Panc1 (cell line): Measurements from ENCODE around the gene AHCYL1.

Source experiments
- CTCF ChIP-seq: fragments of 450-650 bp; IDR thresholded peaks from 2 replicates; pipeline ENCODE4 v1.5.1; 2017; ENCODE audit warnings: mild to moderate bottlenecking
- POLR2AphosphoS5 ChIP-seq: IDR thresholded peaks from 2 replicates; pipeline ENCODE4 v1.6.1; 2012; ENCODE audit warnings: mild to moderate bottlenecking, low read depth, low read length, moderate library complexity
- SIN3A ChIP-seq: IDR thresholded peaks from 2 replicates; pipeline ENCODE4 v1.6.1; 2012; ENCODE audit warnings: low read depth, mild to moderate bottlenecking, low read length, moderate library complexity, borderline replicate concordance; ENCODE audit not compliant: insufficient read depth
- TCF7L2 ChIP-seq: IDR thresholded peaks from 2 replicates; pipeline ENCODE4 v1.6.1; 2011; ENCODE audit warnings: mild to moderate bottlenecking, low read depth, low read length, inconsistent platforms
- TF ChIP-seq, protein P1 (sequence below), 2 experiments: IDR thresholded peaks; 2 replicates each; pipeline ENCODE4 v1.6.1; 2011 to 2012; ENCODE audit warnings: low read depth in 2 of 2, control low read depth in 1 of 2, low read length in 1 of 2, mild to moderate bottlenecking in 1 of 2, moderate library complexity in 1 of 2; ENCODE audit not compliant: insufficient read depth in 1 of 2

DNA sequence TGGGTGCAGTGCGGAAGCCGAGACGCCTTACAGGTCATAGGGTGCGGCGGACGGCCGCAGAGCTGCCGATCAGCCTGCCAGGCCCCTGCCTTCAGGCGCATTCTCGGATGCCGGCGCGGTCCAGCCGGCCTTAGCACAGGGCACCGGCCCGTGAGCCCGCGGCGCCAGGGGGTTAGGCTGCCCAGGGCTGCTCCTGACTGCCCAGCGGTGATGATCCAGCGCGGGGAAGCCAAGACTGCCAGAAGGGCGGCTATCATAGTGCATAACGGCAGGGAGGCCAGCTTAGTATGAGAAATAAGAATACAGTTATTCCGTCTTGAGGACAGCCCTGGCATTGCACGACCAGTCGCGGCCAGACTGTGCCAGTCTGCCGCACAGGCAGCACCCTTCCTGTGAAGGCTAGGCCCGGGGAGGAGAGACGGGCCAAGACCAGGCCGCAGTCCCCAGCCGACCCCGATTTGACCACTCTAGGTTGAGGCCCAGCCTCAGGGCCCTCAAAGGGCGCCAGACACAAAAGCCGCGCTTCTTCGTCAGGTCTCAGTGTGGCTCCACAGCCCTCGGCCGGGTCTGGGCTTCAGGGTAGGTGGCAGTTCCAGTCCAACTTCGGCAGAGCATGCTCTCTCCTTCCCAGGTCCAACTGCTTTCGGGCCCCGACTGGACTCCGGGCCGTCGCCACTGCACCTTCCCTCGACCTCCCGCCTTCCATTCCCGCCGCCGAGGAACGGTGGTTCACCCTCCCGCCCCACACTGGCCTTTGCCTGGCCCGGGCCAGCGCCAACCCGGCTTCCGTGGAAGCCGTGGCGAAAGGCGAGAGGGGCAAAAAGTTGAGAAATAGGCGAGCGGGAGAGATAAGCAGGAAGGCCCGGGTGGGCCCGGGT, 85.1 kb downstream of the AHCYL1 start:
- TF ChIP-seq CTCF (no peak), POLR2AphosphoS5 (no peak), TCF7L2 (no peak), SIN3A (no peak)
- TF ChIP-seq, protein P1, sequence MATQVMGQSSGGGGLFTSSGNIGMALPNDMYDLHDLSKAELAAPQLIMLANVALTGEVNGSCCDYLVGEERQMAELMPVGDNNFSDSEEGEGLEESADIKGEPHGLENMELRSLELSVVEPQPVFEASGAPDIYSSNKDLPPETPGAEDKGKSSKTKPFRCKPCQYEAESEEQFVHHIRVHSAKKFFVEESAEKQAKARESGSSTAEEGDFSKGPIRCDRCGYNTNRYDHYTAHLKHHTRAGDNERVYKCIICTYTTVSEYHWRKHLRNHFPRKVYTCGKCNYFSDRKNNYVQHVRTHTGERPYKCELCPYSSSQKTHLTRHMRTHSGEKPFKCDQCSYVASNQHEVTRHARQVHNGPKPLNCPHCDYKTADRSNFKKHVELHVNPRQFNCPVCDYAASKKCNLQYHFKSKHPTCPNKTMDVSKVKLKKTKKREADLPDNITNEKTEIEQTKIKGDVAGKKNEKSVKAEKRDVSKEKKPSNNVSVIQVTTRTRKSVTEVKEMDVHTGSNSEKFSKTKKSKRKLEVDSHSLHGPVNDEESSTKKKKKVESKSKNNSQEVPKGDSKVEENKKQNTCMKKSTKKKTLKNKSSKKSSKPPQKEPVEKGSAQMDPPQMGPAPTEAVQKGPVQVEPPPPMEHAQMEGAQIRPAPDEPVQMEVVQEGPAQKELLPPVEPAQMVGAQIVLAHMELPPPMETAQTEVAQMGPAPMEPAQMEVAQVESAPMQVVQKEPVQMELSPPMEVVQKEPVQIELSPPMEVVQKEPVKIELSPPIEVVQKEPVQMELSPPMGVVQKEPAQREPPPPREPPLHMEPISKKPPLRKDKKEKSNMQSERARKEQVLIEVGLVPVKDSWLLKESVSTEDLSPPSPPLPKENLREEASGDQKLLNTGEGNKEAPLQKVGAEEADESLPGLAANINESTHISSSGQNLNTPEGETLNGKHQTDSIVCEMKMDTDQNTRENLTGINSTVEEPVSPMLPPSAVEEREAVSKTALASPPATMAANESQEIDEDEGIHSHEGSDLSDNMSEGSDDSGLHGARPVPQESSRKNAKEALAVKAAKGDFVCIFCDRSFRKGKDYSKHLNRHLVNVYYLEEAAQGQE (IDR thresholded peaks at IDR 0.05; ENCODE audit: insufficient read depth in 1 of 2, low read depth in 2 of 2, low read length in 1 of 2) = no peak
